ENCODE measurements around the gene TBC1D10A.

The TBC1D10A gene

GRCh38 chr22:30292069-30292970 lies 34.4 kb downstream of the TBC1D10A start:
- H3K27me3 ChIP-seq (ENCODE audit: insufficient read depth, poor library complexity, severe bottlenecking): no peaks in the 10 kb centered on the region
- TF ChIP-seq, protein P1, sequence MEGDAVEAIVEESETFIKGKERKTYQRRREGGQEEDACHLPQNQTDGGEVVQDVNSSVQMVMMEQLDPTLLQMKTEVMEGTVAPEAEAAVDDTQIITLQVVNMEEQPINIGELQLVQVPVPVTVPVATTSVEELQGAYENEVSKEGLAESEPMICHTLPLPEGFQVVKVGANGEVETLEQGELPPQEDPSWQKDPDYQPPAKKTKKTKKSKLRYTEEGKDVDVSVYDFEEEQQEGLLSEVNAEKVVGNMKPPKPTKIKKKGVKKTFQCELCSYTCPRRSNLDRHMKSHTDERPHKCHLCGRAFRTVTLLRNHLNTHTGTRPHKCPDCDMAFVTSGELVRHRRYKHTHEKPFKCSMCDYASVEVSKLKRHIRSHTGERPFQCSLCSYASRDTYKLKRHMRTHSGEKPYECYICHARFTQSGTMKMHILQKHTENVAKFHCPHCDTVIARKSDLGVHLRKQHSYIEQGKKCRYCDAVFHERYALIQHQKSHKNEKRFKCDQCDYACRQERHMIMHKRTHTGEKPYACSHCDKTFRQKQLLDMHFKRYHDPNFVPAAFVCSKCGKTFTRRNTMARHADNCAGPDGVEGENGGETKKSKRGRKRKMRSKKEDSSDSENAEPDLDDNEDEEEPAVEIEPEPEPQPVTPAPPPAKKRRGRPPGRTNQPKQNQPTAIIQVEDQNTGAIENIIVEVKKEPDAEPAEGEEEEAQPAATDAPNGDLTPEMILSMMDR (IDR thresholded peaks at IDR 0.05; ENCODE audit: insufficient read depth, low read length): no peak
- TF ChIP-seq POLR2AphosphoS5 (IDR thresholded peaks at IDR 0.05; ENCODE audit: low read depth): no peak
- no peak for TF ChIP-seq SPI1 (IDR thresholded peaks at IDR 0.05; ENCODE audit: borderline replicate concordance, low read depth)
- TF ChIP-seq GABPA (IDR thresholded peaks at IDR 0.05; ENCODE audit: low read depth): no peak
- TF ChIP-seq, protein P2, sequence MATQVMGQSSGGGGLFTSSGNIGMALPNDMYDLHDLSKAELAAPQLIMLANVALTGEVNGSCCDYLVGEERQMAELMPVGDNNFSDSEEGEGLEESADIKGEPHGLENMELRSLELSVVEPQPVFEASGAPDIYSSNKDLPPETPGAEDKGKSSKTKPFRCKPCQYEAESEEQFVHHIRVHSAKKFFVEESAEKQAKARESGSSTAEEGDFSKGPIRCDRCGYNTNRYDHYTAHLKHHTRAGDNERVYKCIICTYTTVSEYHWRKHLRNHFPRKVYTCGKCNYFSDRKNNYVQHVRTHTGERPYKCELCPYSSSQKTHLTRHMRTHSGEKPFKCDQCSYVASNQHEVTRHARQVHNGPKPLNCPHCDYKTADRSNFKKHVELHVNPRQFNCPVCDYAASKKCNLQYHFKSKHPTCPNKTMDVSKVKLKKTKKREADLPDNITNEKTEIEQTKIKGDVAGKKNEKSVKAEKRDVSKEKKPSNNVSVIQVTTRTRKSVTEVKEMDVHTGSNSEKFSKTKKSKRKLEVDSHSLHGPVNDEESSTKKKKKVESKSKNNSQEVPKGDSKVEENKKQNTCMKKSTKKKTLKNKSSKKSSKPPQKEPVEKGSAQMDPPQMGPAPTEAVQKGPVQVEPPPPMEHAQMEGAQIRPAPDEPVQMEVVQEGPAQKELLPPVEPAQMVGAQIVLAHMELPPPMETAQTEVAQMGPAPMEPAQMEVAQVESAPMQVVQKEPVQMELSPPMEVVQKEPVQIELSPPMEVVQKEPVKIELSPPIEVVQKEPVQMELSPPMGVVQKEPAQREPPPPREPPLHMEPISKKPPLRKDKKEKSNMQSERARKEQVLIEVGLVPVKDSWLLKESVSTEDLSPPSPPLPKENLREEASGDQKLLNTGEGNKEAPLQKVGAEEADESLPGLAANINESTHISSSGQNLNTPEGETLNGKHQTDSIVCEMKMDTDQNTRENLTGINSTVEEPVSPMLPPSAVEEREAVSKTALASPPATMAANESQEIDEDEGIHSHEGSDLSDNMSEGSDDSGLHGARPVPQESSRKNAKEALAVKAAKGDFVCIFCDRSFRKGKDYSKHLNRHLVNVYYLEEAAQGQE (IDR thresholded peaks at IDR 0.05; ENCODE audit: insufficient replicate concordance, low read depth): no peak
- no peak overlapping the region for H3K4me3 ChIP-seq (replicated peaks; ENCODE audit: insufficient read depth, low read length)
- no peak for DNase-seq (ENCODE audit: low read depth in 1 of 2, low spot score in 1 of 2)
- H3K27ac ChIP-seq (replicated peaks): no peak overlapping the region

DNA sequence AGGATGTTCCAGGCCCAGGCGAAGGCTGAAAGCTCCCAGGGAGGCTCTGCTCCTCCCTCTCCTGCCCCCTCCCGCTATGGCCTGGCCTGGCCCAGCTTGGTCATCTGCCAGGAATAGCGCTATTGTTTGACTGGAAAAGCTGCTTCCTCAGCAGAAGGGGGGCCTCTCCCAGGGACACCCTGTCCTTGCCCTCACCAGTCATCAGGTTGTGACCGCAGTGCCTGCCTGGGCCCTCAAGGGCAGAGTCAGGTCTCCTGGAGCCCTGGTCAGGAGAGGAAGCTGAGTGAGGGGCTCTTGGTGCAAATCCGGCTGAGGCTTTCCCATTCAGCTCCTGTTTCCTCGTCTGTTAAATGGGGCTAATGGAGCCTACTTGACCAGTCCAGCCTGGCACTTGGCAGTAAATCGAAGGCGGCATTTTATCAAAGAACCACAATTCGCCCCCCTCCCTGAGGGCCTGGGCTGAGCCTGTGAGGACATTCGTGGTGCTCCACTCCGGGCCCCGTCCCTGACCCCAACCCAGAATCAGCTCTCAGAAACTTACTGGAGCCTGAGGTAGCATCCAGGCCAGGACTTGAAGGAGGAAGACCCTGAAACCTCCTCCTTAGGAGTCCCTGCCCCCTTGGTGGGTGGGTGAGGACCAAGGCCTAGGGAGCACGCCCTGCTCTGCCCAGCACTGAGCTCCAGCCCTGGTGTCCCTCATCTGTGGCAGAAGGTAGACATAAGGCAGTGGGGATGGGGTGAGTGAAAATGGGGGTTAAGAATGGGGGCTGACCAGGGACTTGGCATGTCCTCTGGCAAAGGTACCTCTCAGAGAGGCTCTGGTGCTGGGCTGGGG lies 35.5 kb downstream of the TBC1D10A start:
- DNase-seq (ENCODE audit: low read depth in 1 of 2, low spot score in 1 of 2): no peak
- no peaks in the 10 kb centered on the region for H3K27me3 ChIP-seq (ENCODE audit: insufficient read depth, poor library complexity, severe bottlenecking)
- H3K27ac ChIP-seq (replicated peaks): no peak overlapping the region
- no peak overlapping the region for H3K4me3 ChIP-seq (replicated peaks; ENCODE audit: insufficient read depth, low read length)
- TF ChIP-seq, protein P2 (IDR thresholded peaks at IDR 0.05; ENCODE audit: insufficient replicate concordance, low read depth): no peak
- TF ChIP-seq, protein P1 (IDR thresholded peaks at IDR 0.05; ENCODE audit: insufficient read depth, low read length): no peak
- no peak for TF ChIP-seq SPI1 (IDR thresholded peaks at IDR 0.05; ENCODE audit: borderline replicate concordance, low read depth)
- TF ChIP-seq POLR2AphosphoS5 (IDR thresholded peaks at IDR 0.05; ENCODE audit: low read depth): no peak
- no peak for TF ChIP-seq GABPA (IDR thresholded peaks at IDR 0.05; ENCODE audit: low read depth)

- Histone ChIP-seq H3K4me3 (replicated peaks; ENCODE audit: insufficient read depth, low read length) (no peak overlapping the region), H3K27me3 (ENCODE audit: insufficient read depth, poor library complexity, severe bottlenecking) (no peaks in the 10 kb centered on the region), H3K27ac (replicated peaks) (no peak overlapping the region)
- DNase-seq (ENCODE audit: low read depth in 1 of 2, low spot score in 1 of 2): no peak
- TF ChIP-seq, protein P2 (IDR thresholded peaks at IDR 0.05; ENCODE audit: insufficient replicate concordance, low read depth): no peak
- TF ChIP-seq GABPA (IDR thresholded peaks at IDR 0.05; ENCODE audit: low read depth): no peak
- TF ChIP-seq, protein P1 (IDR thresholded peaks at IDR 0.05; ENCODE audit: insufficient read depth, low read length): no peak
- TF ChIP-seq POLR2AphosphoS5 (IDR thresholded peaks at IDR 0.05; ENCODE audit: low read depth): no peak
- TF ChIP-seq SPI1 (IDR thresholded peaks at IDR 0.05; ENCODE audit: borderline replicate concordance, low read depth): no peak
Measured at GRCh38 chr22:30290342-30291057, 36.2 kb downstream of the TBC1D10A start.
